Neural progenitor cell (in vitro differentiated cells): ENCODE measurements around the gene SREBF2. TPM values are rescaled to one million over a fixed set of nuclear protein-coding genes. Genes with fewer than 3 reads are reported as not detected.

ENCODE experiments used
- DNase-seq: peaks from one replicate; pipeline ENCODE4 v3.0.0-alpha.2; 2016; ENCODE audit warnings: low spot score
- H2AFZ ChIP-seq: fragments of 200-600 bp; sonication (generic); replicated peaks from 2 replicates; pipeline ENCODE4 v1.6.1; 2016; ENCODE audit warnings: antibody characterized with exemption
- H3F3A ChIP-seq: fragments of 200-600 bp; sonication (generic); 2 replicates; pipeline ENCODE4 v1.6.1; 2016; ENCODE audit warnings: antibody characterized with exemption, low read depth
- H3K27ac ChIP-seq: fragments of 200-600 bp; sonication (generic); 2 replicates; pipeline ENCODE4 v1.5.1; 2016; ENCODE audit warnings: mild to moderate bottlenecking
- H3K27me3 ChIP-seq: fragments of 200-600 bp; sonication (generic); 2 replicates; pipeline ENCODE4 v1.6.1; 2016; ENCODE audit warnings: mild to moderate bottlenecking, moderate library complexity
- H3K36me3 ChIP-seq: fragments of 200-600 bp; sonication (generic); 2 replicates; pipeline ENCODE4 v1.5.1; 2016
- H3K4me1 ChIP-seq: fragments of 200-600 bp; sonication (generic); 2 replicates; pipeline ENCODE4 v1.6.1; 2016; ENCODE audit warnings: mixed run types
- H3K4me2 ChIP-seq: fragments of 200-600 bp; sonication (generic); 2 replicates; pipeline ENCODE4 v1.6.1; 2016
- H3K4me3 ChIP-seq: fragments of 200-600 bp; sonication (generic); 2 replicates; pipeline ENCODE4 v1.5.1; 2016
- H3K79me2 ChIP-seq: fragments of 200-600 bp; sonication (generic); 2 replicates; pipeline ENCODE4 v1.6.1; 2016; ENCODE audit warnings: low read depth
- H3K9ac ChIP-seq: fragments of 200-600 bp; sonication (generic); 2 replicates; pipeline ENCODE4 v1.6.1; 2016
- H3K9me3 ChIP-seq: fragments of 200-600 bp; sonication (generic); 2 replicates; pipeline ENCODE4 v1.5.1; 2016; ENCODE audit warnings: low read depth
- H4K20me1 ChIP-seq: fragments of 200-600 bp; sonication (generic); 2 replicates; pipeline ENCODE4 v1.6.1; 2016; ENCODE audit warnings: low read depth
- H3K27ac Mint-ChIP-seq: 3 replicates; pipeline ENCODE4 v1.8.0; 2021; ENCODE audit warnings: mixed read lengths
- H3K27me3 Mint-ChIP-seq: 2 replicates; pipeline ENCODE4 v1.8.0; 2022; ENCODE audit warnings: low read depth, mild to moderate bottlenecking, inconsistent platforms, moderate library complexity, mixed read lengths; ENCODE audit not compliant: insufficient read depth
- H3K36me3 Mint-ChIP-seq: 3 replicates; pipeline ENCODE4 v1.8.0; 2021; ENCODE audit warnings: mixed read lengths
- H3K4me1 Mint-ChIP-seq: 3 replicates; pipeline ENCODE4 v1.8.0; 2021; ENCODE audit warnings: mixed read lengths
- H3K4me3 Mint-ChIP-seq: 3 replicates; pipeline ENCODE4 v1.8.0; 2021; ENCODE audit warnings: mild to moderate bottlenecking, moderate library complexity, mixed read lengths
- H3K9me3 Mint-ChIP-seq: 3 replicates; pipeline ENCODE4 v1.8.0; 2020; ENCODE audit warnings: mixed read lengths
- EZH2 ChIP-seq: fragments of 200-600 bp; sonication (generic); IDR thresholded peaks from 2 replicates; pipeline ENCODE4 v1.6.1; 2017; ENCODE audit warnings: antibody characterized with exemption, mild to moderate bottlenecking, moderate library complexity
- EZH2phosphoT487 ChIP-seq: fragments of 200-600 bp; sonication (generic); IDR thresholded peaks from 2 replicates; pipeline ENCODE4 v1.6.1; 2017; ENCODE audit warnings: antibody characterized with exemption
- total RNA-seq: library from RNA; depleted of rRNA; stranded (reverse); fragments of >200 nt; gene quantifications from 2 replicates; pipeline ENCODE4 v1.2.3, GENCODE V29; 2015; ENCODE audit warnings: low replicate concordance
- TF ChIP-seq, protein P1 (sequence below): fragments of 200-600 bp; sonication (generic); IDR thresholded peaks from 2 replicates; pipeline ENCODE4 v1.5.1; 2017; ENCODE audit warnings: antibody characterized with exemption, mild to moderate bottlenecking

The SREBF2 gene
- total RNA-seq, 1 donor from 2014 or later, result 64.0 TPM

DNA sequence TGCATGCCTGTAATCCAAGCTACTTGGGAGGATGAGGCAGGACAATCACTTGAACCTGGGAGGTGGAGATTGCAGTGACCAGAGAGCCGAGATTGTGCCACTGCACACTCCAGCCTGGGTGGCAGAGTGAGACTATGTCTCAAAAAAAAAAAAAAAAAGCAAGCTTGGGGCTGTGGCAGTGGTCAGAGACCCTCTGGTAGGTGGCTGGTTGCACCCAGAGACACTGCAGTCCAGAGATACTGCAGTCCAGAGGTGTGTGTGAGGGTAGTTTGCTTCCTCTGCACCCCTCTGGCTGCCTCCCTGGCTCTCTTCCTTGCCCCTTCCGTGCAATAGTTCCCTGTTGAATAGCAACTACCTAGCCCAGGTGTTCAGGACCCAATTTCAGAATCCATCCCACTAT, 34.2 kb upstream of the SREBF2 start:
- Histone ChIP-seq H3F3A (peaks cover 14% of the 10 kb centered on the region), H4K20me1 (peaks cover 4% of the 10 kb centered on the region), H3K9ac (no peak overlapping the region), H3K4me1 (peaks cover 22% of the 10 kb centered on the region), H3K79me2 (peaks cover 28% of the 10 kb centered on the region), H3K9me3 (no peaks in the 10 kb centered on the region), H3K4me2 (no peak overlapping the region), H3K36me3 (no peaks in the 10 kb centered on the region), H3K4me3 (no peak overlapping the region), H2AFZ (no peak overlapping the region), H3K27me3 (no peaks in the 10 kb centered on the region), H3K27ac (no peak overlapping the region)
- TF ChIP-seq, protein P1, sequence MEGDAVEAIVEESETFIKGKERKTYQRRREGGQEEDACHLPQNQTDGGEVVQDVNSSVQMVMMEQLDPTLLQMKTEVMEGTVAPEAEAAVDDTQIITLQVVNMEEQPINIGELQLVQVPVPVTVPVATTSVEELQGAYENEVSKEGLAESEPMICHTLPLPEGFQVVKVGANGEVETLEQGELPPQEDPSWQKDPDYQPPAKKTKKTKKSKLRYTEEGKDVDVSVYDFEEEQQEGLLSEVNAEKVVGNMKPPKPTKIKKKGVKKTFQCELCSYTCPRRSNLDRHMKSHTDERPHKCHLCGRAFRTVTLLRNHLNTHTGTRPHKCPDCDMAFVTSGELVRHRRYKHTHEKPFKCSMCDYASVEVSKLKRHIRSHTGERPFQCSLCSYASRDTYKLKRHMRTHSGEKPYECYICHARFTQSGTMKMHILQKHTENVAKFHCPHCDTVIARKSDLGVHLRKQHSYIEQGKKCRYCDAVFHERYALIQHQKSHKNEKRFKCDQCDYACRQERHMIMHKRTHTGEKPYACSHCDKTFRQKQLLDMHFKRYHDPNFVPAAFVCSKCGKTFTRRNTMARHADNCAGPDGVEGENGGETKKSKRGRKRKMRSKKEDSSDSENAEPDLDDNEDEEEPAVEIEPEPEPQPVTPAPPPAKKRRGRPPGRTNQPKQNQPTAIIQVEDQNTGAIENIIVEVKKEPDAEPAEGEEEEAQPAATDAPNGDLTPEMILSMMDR, result no peak
- TF ChIP-seq EZH2phosphoT487 (no peak), EZH2 (no peak)
- Mint-ChIP-seq H3K27me3 (peaks cover 3% of the 10 kb centered on the region), H3K4me3 (peak overlapping the region; percentile 76), H3K27ac (no peak overlapping the region), H3K9me3 (no peaks in the 10 kb centered on the region), H3K36me3 (peaks cover 4% of the 10 kb centered on the region), H3K4me1 (peaks cover 25% of the 10 kb centered on the region)
- DNase-seq, result no peak

DNA sequence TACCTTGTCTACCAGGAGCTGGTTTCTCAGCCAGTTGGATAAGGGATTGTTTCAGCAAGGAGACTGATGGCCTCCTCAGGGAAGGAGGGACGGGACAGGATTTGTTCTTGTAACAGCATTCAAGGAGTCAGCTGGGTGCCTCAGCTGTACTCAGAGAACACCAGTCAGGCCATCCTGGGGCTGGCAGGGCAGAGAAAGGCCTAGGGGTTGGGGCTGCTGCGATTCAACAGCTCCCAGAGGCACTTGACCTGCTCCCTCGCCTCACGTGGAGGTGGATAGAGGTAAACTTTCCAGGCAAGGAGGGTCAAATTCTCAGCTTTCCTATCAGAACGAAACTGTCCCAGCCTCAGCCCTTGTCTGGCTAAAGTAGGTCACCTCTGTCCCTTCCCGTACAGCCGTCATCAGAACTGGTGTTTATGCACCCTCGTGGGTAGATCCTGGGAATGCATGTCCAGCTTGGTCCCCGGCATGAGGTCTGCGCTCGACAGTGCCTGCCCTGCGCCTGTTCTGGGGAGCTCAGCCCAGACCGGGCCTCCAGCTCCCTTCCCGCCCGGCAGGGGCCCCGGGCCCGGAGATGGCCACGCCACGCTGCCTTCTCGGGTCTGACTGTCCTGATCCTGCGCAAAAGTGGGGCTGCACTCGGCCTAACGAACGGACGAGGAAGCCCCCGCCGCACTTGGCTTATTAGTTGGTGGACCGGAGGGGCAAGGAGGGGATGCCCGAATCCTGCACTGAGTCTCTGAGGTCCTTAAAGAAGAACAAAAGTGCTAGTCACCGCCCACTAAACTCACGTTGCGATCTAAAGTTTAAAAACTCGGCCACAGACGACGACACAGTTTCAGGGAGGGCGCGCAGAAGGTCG, 33.2 kb upstream of the SREBF2 start:
- peak overlapping the region; percentile 91 for H3K27ac Mint-ChIP-seq
- Histone ChIP-seq H3F3A (peaks cover 14% of the 10 kb centered on the region), H3K27me3 (no peaks in the 10 kb centered on the region), H3K27ac (no peak overlapping the region), H3K4me3 (peak overlapping the region; percentile 75), H3K9ac (no peak overlapping the region), H3K36me3 (no peaks in the 10 kb centered on the region), H2AFZ (peak overlapping the region; percentile 74), H3K9me3 (no peaks in the 10 kb centered on the region), H3K79me2 (peaks cover 38% of the 10 kb centered on the region), H4K20me1 (peaks cover 8% of the 10 kb centered on the region), H3K4me2 (peak overlapping the region; percentile 97), H3K4me1 (peaks cover 22% of the 10 kb centered on the region)
- TF ChIP-seq EZH2phosphoT487 (no peak), EZH2 (no peak)
- TF ChIP-seq, protein P1, result no peak
- peak; percentile 39 for DNase-seq
- H3K36me3 Mint-ChIP-seq, result peaks cover 6% of the 10 kb centered on the region
- H3K4me3 Mint-ChIP-seq, result peak overlapping the region; percentile 96
- peaks cover 3% of the 10 kb centered on the region for H3K27me3 Mint-ChIP-seq
- H3K9me3 Mint-ChIP-seq, result no peaks in the 10 kb centered on the region
- peaks cover 33% of the 10 kb centered on the region for H3K4me1 Mint-ChIP-seq

DNA sequence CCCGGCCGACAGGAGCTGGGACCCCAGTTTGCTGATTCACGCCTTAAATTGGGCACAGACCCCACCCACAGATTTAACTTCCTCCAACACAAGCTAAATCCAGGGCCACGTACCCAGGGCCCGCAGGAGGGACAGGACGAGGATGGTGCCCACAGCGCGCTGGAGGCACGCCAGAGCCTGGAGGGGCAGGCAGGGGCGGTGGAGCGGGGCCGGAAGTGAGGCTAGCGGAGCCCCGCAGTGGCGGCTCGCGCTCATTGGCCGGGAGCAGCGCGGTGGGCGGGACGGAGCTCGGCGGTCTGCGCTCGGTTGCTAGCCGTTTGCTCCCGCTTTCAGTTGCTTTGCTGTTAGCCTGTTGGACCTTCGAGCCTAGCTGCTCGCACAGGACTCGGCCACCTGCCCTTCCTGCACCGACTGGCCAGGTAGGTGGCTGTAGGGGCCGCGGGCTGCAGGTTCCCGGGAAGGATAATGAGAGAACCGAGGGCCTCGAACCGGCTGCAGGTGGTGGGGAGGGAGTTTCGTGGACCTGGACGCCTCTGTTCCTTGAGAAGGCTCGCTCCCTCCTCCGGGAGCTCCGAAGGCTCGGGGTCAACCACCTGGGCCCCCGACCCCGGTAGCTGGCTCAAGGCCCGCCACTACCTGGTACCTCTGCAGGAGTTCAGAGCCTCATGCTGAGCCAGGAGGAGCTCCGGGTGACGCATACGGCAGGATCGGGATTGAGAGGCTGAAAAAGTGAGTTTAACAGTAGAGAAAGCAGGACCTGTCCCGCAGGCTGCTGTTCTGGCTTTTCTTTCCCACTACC, 32.4 kb upstream of the SREBF2 start, which contains the start of gene CCDC134:
Gene CCDC134 (plus strand): TSS at position 332 of the 799 bp plus-strand sequence. CDS start 8,212 bp downstream, outside the sequence.
- peak within 1 kb of the TSS; percentile 66 for H3K9ac ChIP-seq
- H4K20me1 ChIP-seq, result peaks cover 8% of the 10 kb centered on the region
- peaks cover 6% of the 10 kb centered on the region for H3K36me3 Mint-ChIP-seq
- peaks cover 37% of the 10 kb centered on the region for H3K4me1 Mint-ChIP-seq
- H2AFZ ChIP-seq, result peak within 1 kb of the TSS; percentile 77
- peak; percentile 95 for DNase-seq
- H3K4me1 ChIP-seq, result peaks cover 22% of the 10 kb centered on the region
- H3K4me2 ChIP-seq, result peak within 1 kb of the TSS; percentile 97
- no peaks in the 10 kb centered on the region for H3K9me3 Mint-ChIP-seq
- peak within 1 kb of the TSS; percentile 75 for H3K4me3 ChIP-seq
- H3K27me3 Mint-ChIP-seq, result peaks cover 3% of the 10 kb centered on the region
- H3K36me3 ChIP-seq, result no peaks in the 10 kb centered on the region
- peak within 1 kb of the TSS; percentile 24 for H3K27ac ChIP-seq
- no peak for TF ChIP-seq EZH2phosphoT487
- no peak for TF ChIP-seq EZH2
- TF ChIP-seq, protein P1, result no peak
- H3K27ac Mint-ChIP-seq, result peak within 1 kb of the TSS; percentile 98
- H3K79me2 ChIP-seq, result peaks cover 46% of the 10 kb centered on the region
- H3K9me3 ChIP-seq, result no peaks in the 10 kb centered on the region
- no peaks in the 10 kb centered on the region for H3K27me3 ChIP-seq
- peak within 1 kb of the TSS; percentile 96 for H3K4me3 Mint-ChIP-seq
- peaks cover 14% of the 10 kb centered on the region for H3F3A ChIP-seq
